Neural cell (in vitro differentiated cells): ENCODE results near the gene AFAP1. TPM values are rescaled to one million over a fixed set of nuclear protein-coding genes. Genes with fewer than 3 reads are reported as not detected.
A peak's percentile ranks its signal among the peaks of the same experiment; 100 is the strongest.

ENCODE experiments used
- H2AFZ ChIP-seq: fragments of 200-600, 300-800 bp; sonication (generic), shearing (Covaris generic); 2 replicates; pipeline ENCODE4 v1.6.0; 2014; ENCODE audit warnings: low read depth, mild to moderate bottlenecking, antibody characterized with exemption, low read length, moderate library complexity
- H3F3A ChIP-seq: fragments of 200-600 bp; shearing (Covaris generic); 2 replicates; pipeline ENCODE4 v1.6.1; 2016; ENCODE audit warnings: mild to moderate bottlenecking, moderate library complexity, mixed read lengths, antibody characterized with exemption, low read length; ENCODE audit not compliant: insufficient read depth, poor library complexity, severe bottlenecking
- H3K27ac ChIP-seq: fragments of 200-600, 300-800 bp; sonication (generic), shearing (Covaris generic); 2 replicates; pipeline ENCODE4 v1.5.1; 2014; ENCODE audit warnings: mild to moderate bottlenecking, low read length, moderate library complexity
- H3K27me3 ChIP-seq: fragments of 300-800, 200-600 bp; sonication (generic), shearing (Covaris generic); 2 replicates; pipeline ENCODE4 v1.6.0; 2014; ENCODE audit warnings: mild to moderate bottlenecking, low read depth, low read length, moderate library complexity; ENCODE audit not compliant: insufficient read depth
- H3K36me3 ChIP-seq: fragments of 300-800, 200-600 bp; sonication (generic), shearing (Covaris generic); 2 replicates; pipeline ENCODE4 v1.5.1; 2014; ENCODE audit warnings: mild to moderate bottlenecking, antibody characterized with exemption, low read length, moderate library complexity; ENCODE audit not compliant: insufficient read depth
- H3K4me2 ChIP-seq: fragments of 300-800, 200-600 bp; sonication (generic), shearing (Covaris generic); 2 replicates; pipeline ENCODE4 v1.6.0; 2014; ENCODE audit warnings: mild to moderate bottlenecking, low read length
- H3K4me3 ChIP-seq: fragments of 300-800, 200-600 bp; sonication (generic), shearing (Covaris generic); 2 replicates; pipeline ENCODE4 v1.5.1; 2014; ENCODE audit warnings: mild to moderate bottlenecking, low read length, moderate library complexity
- H3K79me2 ChIP-seq: fragments of 200-600 bp; shearing (Covaris generic); replicated peaks from 2 replicates; pipeline ENCODE4 v1.6.0; 2014; ENCODE audit warnings: mild to moderate bottlenecking, low read length, moderate library complexity; ENCODE audit not compliant: insufficient read depth
- H3K9ac ChIP-seq: fragments of 300-800, 200-600 bp; sonication (generic), shearing (Covaris generic); 2 replicates; pipeline ENCODE4 v1.6.1; 2016; ENCODE audit warnings: mild to moderate bottlenecking, low read length, mixed read lengths
- H3K9me2 ChIP-seq: fragments of 200-600 bp; shearing (Covaris generic); 2 replicates; pipeline ENCODE4 v1.6.1; 2016; ENCODE audit warnings: mild to moderate bottlenecking, low read length, mixed read lengths; ENCODE audit not compliant: insufficient read depth
- H3K9me3 ChIP-seq: fragments of 200-600, 300-800 bp; sonication (generic), shearing (Covaris generic); 2 replicates; pipeline ENCODE4 v1.6.1; 2016; ENCODE audit warnings: mild to moderate bottlenecking, mixed run types, low read length, moderate library complexity, mixed read lengths
- H4K20me1 ChIP-seq: fragments of 200-600 bp; shearing (Covaris generic); 2 replicates; pipeline ENCODE4 v1.6.1; 2016; ENCODE audit warnings: mild to moderate bottlenecking, mixed run types; ENCODE audit not compliant: insufficient read depth
- EP300 ChIP-seq: fragments of 450-650 bp; conservative IDR thresholded peaks from 2 replicates; pipeline ENCODE4 v1.6.1; 2014; ENCODE audit warnings: antibody characterized with exemption, mild to moderate bottlenecking, moderate library complexity; ENCODE audit not compliant: poor library complexity, severe bottlenecking
- EZH2 ChIP-seq: fragments of 200-600, 300-800 bp; shearing (Covaris generic), sonication (generic); IDR thresholded peaks from 2 replicates; pipeline ENCODE4 v1.6.1; 2014; ENCODE audit warnings: antibody characterized with exemption, low read length, borderline replicate concordance, mild to moderate bottlenecking; ENCODE audit not compliant: insufficient read depth, poor library complexity, severe bottlenecking
- MXI1 ChIP-seq: fragments of 450-650 bp; conservative IDR thresholded peaks from 2 replicates; pipeline ENCODE4 v1.6.1; 2014; ENCODE audit warnings: antibody characterized with exemption, mild to moderate bottlenecking; ENCODE audit not compliant: poor library complexity, severe bottlenecking
- POLR2AphosphoS5 ChIP-seq: IDR thresholded peaks from 2 replicates; pipeline ENCODE4 v1.6.1; 2012
- RAD21 ChIP-seq: fragments of 450-650 bp; conservative IDR thresholded peaks from 2 replicates; pipeline ENCODE4 v1.6.1; 2014; ENCODE audit warnings: antibody characterized with exemption, mild to moderate bottlenecking, moderate library complexity
- SMC3 ChIP-seq: fragments of 450-650 bp; conservative IDR thresholded peaks from 2 replicates; pipeline ENCODE4 v1.6.1; 2014; ENCODE audit warnings: antibody characterized with exemption, mild to moderate bottlenecking, moderate library complexity; ENCODE audit not compliant: poor library complexity
- TAF1 ChIP-seq: IDR thresholded peaks from 2 replicates; pipeline ENCODE4 v1.6.1; 2012; ENCODE audit warnings: low read depth
- polyA plus RNA-seq: library from polyadenylated mRNA; depleted of rRNA; stranded (reverse); fragments of >200 nt; gene quantifications from 2 replicates; pipeline ENCODE4 v1.2.3, GENCODE V29; 2014
- TF ChIP-seq, protein P1 (sequence below): IDR thresholded peaks from 2 replicates; pipeline ENCODE4 v1.6.1; 2012; ENCODE audit warnings: borderline replicate concordance
- TF ChIP-seq, protein P2 (sequence below): fragments of 450-650 bp; IDR thresholded peaks from 2 replicates; pipeline ENCODE4 v1.5.1; 2014; ENCODE audit warnings: antibody characterized with exemption, mild to moderate bottlenecking, moderate library complexity; ENCODE audit not compliant: poor library complexity, severe bottlenecking

The AFAP1 gene
- polyA plus RNA-seq, 1 donor from 2014 or later: 38.9 TPM

DNA sequence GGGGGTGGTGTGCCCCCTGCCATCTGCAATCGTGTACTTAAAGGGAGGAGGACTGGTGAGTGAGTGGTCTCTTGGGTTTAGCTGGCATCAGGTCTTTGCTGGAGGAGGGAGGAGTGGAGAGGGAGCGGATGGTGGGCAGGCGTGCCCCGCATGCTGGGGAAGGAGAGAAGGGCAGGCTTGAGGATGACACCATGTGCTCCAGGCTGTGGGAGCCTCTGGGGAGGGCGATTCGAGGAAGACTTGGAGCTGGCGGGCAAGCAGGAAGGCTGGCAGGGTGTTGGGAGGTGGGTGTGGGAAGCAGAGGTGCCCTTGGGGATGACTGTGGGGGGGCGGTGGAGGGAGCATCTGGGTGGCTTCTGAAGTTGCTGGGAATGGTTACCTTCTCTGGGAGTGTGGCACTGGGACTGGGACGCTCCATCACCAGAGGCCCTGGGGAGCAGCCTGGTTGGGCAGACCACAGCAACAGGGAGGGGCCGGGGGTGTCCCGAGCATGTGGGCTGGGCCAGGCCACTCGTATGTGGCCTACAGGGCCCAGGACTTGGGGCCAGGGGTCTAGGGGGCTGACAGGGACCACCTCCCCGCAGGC, 30.8 kb upstream of the AFAP1 start:
- Histone ChIP-seq H3K4me3 (peak overlapping the region; percentile 13), H3K9me2 (no peaks in the 10 kb centered on the region), H3K27ac (peak overlapping the region; percentile 59), H2AFZ (no peak overlapping the region), H3K9me3 (no peaks in the 10 kb centered on the region), H3K36me3 (no peaks in the 10 kb centered on the region), H4K20me1 (no peaks in the 10 kb centered on the region), H3K4me2 (no peak overlapping the region), H3K9ac (peak overlapping the region; percentile 34), H3K79me2 (no peaks in the 10 kb centered on the region), H3K27me3 (no peaks in the 10 kb centered on the region), H3F3A (no peaks in the 10 kb centered on the region)
- TF ChIP-seq SMC3: no peak
- TF ChIP-seq MXI1: no peak
- TF ChIP-seq RAD21: no peak
- TF ChIP-seq EP300: no peak
- TF ChIP-seq, protein P1, sequence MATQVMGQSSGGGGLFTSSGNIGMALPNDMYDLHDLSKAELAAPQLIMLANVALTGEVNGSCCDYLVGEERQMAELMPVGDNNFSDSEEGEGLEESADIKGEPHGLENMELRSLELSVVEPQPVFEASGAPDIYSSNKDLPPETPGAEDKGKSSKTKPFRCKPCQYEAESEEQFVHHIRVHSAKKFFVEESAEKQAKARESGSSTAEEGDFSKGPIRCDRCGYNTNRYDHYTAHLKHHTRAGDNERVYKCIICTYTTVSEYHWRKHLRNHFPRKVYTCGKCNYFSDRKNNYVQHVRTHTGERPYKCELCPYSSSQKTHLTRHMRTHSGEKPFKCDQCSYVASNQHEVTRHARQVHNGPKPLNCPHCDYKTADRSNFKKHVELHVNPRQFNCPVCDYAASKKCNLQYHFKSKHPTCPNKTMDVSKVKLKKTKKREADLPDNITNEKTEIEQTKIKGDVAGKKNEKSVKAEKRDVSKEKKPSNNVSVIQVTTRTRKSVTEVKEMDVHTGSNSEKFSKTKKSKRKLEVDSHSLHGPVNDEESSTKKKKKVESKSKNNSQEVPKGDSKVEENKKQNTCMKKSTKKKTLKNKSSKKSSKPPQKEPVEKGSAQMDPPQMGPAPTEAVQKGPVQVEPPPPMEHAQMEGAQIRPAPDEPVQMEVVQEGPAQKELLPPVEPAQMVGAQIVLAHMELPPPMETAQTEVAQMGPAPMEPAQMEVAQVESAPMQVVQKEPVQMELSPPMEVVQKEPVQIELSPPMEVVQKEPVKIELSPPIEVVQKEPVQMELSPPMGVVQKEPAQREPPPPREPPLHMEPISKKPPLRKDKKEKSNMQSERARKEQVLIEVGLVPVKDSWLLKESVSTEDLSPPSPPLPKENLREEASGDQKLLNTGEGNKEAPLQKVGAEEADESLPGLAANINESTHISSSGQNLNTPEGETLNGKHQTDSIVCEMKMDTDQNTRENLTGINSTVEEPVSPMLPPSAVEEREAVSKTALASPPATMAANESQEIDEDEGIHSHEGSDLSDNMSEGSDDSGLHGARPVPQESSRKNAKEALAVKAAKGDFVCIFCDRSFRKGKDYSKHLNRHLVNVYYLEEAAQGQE: no peak
- TF ChIP-seq TAF1: no peak
- no peak for TF ChIP-seq POLR2AphosphoS5
- TF ChIP-seq, protein P2, sequence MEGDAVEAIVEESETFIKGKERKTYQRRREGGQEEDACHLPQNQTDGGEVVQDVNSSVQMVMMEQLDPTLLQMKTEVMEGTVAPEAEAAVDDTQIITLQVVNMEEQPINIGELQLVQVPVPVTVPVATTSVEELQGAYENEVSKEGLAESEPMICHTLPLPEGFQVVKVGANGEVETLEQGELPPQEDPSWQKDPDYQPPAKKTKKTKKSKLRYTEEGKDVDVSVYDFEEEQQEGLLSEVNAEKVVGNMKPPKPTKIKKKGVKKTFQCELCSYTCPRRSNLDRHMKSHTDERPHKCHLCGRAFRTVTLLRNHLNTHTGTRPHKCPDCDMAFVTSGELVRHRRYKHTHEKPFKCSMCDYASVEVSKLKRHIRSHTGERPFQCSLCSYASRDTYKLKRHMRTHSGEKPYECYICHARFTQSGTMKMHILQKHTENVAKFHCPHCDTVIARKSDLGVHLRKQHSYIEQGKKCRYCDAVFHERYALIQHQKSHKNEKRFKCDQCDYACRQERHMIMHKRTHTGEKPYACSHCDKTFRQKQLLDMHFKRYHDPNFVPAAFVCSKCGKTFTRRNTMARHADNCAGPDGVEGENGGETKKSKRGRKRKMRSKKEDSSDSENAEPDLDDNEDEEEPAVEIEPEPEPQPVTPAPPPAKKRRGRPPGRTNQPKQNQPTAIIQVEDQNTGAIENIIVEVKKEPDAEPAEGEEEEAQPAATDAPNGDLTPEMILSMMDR: no peak
- TF ChIP-seq EZH2: no peak

DNA sequence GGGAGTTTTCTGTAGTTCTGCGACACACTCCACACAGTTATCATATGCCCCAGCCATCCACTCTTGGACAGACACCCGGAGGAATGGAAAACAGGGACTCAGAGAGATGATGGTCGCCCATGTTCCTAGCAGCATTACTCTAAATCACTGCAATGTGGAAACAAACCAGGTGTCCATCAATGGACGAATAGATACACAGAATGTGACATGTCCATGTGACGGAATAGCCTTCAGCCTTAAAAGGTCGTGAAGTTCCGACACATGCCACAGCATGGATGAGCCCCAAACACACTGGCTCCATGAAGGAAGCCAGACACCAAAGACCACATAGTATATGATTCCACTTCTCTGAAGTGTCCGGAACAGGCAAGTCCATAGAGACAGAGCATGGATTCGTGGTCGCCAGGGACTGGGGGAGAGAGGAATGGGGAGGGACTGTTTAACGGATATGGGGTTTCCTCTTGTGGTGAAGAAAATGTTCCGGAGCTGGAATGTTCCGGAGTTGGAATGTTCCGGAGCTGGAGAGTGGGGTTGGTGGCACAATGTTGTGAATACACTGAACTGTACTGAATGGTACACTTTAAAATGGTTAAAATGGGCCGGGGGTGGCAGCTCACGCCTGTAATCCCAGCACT, 28.7 kb upstream of the AFAP1 start:
- no peak overlapping the region for H2AFZ ChIP-seq
- H3K27me3 ChIP-seq: no peaks in the 10 kb centered on the region
- H4K20me1 ChIP-seq: no peaks in the 10 kb centered on the region
- TF ChIP-seq EP300 (no peak), SMC3 (no peak), MXI1 (no peak), RAD21 (no peak), POLR2AphosphoS5 (no peak), EZH2 (no peak), TAF1 (no peak)
- TF ChIP-seq, protein P2: no peak
- TF ChIP-seq, protein P1: no peak
- H3K4me3 ChIP-seq: no peak overlapping the region
- H3K9me2 ChIP-seq: no peaks in the 10 kb centered on the region
- H3K9ac ChIP-seq: no peak overlapping the region
- H3K4me2 ChIP-seq: no peak overlapping the region
- H3K27ac ChIP-seq: no peak overlapping the region
- no peaks in the 10 kb centered on the region for H3F3A ChIP-seq
- no peaks in the 10 kb centered on the region for H3K36me3 ChIP-seq
- no peaks in the 10 kb centered on the region for H3K9me3 ChIP-seq
- H3K79me2 ChIP-seq: no peaks in the 10 kb centered on the region
